GM20431 (cell line): Measurements from ENCODE around the gene BNIP5.

Source experiments
- in situ Hi-C: fragments of 300-500 bp; cut with MseI, MboI; formaldehyde crosslinking; loops from one replicate; pipeline ENCODE4 v1.15.0; 2020; ENCODE audit warnings: low sequenced_read_pairs; ENCODE audit not compliant: unreplicated experiment

The BNIP5 gene

GRCh38 chr6:36368421-36368820 is 31.7 kb upstream of the BNIP5 start:
- in situ Hi-C loops, result loop anchor here (10.0 kb wide), 1 partner anchor 74 kb away; no protein-coding TSS in a partner anchor

GRCh38 chr6:36367743-36368142 is 31.1 kb upstream of the BNIP5 start:
- in situ Hi-C loops, result loop anchor here (10.0 kb wide), 1 partner anchor 73 kb away; no protein-coding TSS in a partner anchor

GRCh38 chr6:36364669-36365479 is 28.2 kb upstream of the BNIP5 start:
- in situ Hi-C loops, result loop anchor here (10.0 kb wide), 1 partner anchor 70 kb away; no protein-coding TSS in a partner anchor

GRCh38 chr6:36364061-36364635 is 27.5 kb upstream of the BNIP5 start:
- in situ Hi-C loops, result loop anchor here (10.0 kb wide), 1 partner anchor 69 kb away; no protein-coding TSS in a partner anchor

GRCh38 chr6:36363371-36363752 is 26.7 kb upstream of the BNIP5 start:
- in situ Hi-C loops, result loop anchor here (10.0 kb wide), 1 partner anchor 69 kb away; no protein-coding TSS in a partner anchor

DNA sequence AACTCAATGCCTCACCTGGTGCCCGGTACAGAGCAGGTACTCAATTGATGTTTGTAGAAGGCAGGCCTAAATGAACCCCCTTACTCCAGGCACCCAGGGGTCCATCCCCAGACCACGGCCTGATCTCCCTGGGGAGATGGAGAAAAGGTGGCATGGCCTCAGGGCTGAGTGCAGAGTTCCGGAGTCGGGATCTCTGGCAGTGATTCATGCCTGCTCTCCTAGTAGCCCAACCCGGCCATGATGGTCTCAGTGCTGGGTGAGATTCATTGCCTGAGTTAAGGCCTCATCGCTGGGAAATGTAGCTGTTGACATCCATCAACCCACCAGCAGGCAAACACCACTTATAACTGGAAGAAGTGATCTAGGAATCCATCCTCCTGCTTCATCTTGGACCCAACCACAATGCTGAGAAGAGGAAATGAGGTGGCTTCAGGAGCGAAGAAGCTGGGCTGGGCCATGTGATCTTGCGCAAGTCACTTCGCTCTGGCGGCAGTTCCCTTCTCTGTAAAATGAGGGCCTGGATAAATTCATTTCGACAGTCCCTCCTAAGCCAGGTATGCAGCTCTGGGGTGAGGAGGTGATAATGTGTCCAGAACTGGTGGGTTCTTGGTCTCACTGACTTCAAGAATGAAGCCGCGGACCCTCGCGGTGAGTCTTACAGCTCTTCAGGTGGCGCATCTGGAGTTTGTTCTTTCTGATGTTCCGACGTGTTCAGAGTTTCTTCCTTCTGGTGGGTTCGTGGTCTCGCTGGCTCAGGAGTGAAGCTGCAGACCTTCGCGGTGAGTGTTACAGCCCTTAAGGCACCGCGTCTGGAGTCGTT is 26.1 kb upstream of the BNIP5 start:
- in situ Hi-C loops, result loop anchor here (10.0 kb wide), 1 partner anchor 68 kb away; no protein-coding TSS in a partner anchor

DNA sequence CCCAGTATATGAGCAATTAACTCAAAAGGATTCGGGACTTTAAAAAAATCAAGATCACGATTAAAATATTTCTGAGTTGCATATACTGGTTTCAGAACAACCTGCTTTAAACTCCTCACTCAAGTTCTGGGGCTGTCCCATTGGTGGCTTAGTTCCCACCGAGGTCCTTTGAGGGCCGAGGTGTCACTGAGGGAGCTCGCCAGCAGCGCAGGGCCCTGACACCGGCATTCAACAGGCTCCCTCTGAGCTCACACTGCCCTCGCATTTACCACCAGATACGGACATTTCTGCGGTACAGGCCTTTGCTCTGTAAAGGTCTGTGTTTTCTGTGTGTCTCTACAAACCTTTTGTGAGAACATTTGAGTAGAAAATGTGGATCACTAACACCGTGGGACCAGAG is 24.4 kb upstream of the BNIP5 start:
- in situ Hi-C loops, result loop anchor here (10.0 kb wide), 1 partner anchor 66 kb away; no protein-coding TSS in a partner anchor

- in situ Hi-C loops, result loop anchor here (10.0 kb wide), 1 partner anchor 66 kb away; no protein-coding TSS in a partner anchor
Observed at GRCh38 chr6:36360241-36361054, 23.8 kb upstream of the BNIP5 start.

DNA sequence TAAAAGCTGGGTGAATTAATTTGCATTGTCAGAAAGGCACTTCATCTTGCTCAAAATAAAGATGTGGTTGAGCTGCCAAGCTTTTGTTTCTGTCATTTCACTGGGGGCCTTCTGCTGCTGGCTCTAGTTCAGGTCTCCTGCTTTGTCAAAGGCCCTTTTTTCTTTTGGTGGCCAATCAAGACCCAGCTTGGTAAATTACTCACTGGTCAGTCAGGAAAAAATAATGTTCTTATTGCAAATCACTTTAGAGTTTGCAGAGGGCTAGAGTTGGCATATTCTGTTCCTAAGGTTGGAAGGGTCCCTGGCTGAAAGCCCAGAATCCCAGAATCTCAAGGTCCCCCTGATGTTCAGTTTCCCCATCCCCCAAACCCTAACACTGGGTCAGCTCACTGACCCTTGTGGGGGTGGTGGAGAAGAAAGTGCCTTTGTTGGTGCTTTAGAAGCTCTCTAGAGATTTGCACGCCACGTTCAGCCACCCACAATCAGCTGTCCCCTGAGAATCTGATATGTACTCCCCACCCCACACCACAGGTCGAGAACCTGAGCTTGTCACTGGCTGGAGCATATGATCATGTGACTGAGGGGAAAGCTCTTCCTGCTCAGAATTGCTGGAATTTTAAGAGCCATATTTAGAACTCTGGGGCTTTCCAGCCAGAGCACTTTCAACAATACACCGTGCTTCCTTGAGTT is 21.7 kb upstream of the BNIP5 start:
- in situ Hi-C loops, result no loop called here

DNA sequence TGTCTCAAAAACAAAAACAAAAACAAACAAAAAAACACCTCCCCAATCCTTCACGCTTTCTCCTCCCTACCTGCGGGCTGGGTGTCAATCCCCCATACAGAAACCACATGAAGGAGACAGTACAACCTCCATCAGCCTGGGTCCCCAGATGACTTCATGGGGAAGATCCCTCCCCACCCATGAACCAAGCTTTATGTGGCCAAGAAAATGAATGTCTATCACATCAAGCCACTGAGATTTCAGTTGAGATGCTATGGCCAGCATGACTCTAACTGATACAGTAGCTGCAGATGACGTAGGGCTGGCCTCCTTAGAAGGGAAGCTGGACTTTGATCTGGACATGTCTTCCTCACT is 21.2 kb upstream of the BNIP5 start:
- in situ Hi-C loops, result no loop called here

- in situ Hi-C loops, result no loop called here
Observed at GRCh38 chr6:36355819-36356218, 19.1 kb upstream of the BNIP5 start.

- in situ Hi-C loops, result no loop called here
Observed at GRCh38 chr6:36353411-36353915, 16.8 kb upstream of the BNIP5 start.

GRCh38 chr6:36352477-36353157 is 15.9 kb upstream of the BNIP5 start:
- in situ Hi-C loops, result no loop called here

GRCh38 chr6:36350681-36351571 is 14.2 kb upstream of the BNIP5 start:
- in situ Hi-C loops, result no loop called here

DNA sequence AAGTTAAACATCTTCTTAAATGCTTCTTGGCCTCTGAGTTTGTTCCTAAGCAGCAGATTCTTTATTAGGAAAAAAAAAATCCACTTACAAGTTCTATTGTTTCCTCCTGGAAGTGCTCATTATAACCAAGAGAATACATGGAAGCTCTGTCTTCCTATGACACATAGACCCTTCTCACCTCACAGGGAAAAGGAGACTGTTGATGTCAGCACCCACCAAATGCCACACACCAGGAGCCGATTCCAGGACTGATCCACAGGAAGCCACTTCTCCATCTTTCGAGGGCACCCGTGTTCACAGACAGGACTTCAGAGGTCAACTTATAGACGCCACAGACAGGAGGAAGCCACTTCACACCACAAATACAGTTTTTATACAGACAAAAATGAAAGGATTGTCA is 13.4 kb upstream of the BNIP5 start:
- in situ Hi-C loops, result no loop called here

- in situ Hi-C loops, result no loop called here
Observed at GRCh38 chr6:36349240-36349639, 12.6 kb upstream of the BNIP5 start.

GRCh38 chr6:36347621-36348020 is 10.9 kb upstream of the BNIP5 start:
- in situ Hi-C loops, result no loop called here
